Measurements from ENCODE around the gene PRMT7.

The PRMT7 gene

GRCh38 chr16:68355447-68356248 is 44.8 kb downstream of the PRMT7 start:
- DNase-seq (ENCODE audit: low read depth) = no peak

GRCh38 chr16:68356249-68356918 is 45.6 kb downstream of the PRMT7 start:
- no peak for TF ChIP-seq CTCF (conservative IDR thresholded peaks at IDR 0.05; ENCODE audit: low read length)
- no peak for DNase-seq (ENCODE audit: low read depth)
- H3K4me3 ChIP-seq (ENCODE audit: low read length) = no peak overlapping the region

More at GRCh38 chr16:68355447-68356248, 44.8 kb downstream of the PRMT7 start:
- H3K4me3 ChIP-seq (ENCODE audit: low read length) = no peak overlapping the region
- TF ChIP-seq CTCF (conservative IDR thresholded peaks at IDR 0.05; ENCODE audit: low read length) = no peak

- H3K4me3 ChIP-seq (ENCODE audit: low read length) = no peak overlapping the region
- no peak for TF ChIP-seq CTCF (conservative IDR thresholded peaks at IDR 0.05; ENCODE audit: low read length)
- no peak for DNase-seq (ENCODE audit: low read depth)
Measured at GRCh38 chr16:68356919-68357286, 46.1 kb downstream of the PRMT7 start.

GRCh38 chr16:68357521-68357922 is 46.7 kb downstream of the PRMT7 start:
- no peak overlapping the region for H3K4me3 ChIP-seq (ENCODE audit: low read length)
- DNase-seq (ENCODE audit: low read depth) = no peak
- no peak for TF ChIP-seq CTCF (conservative IDR thresholded peaks at IDR 0.05; ENCODE audit: low read length)

GRCh38 chr16:68357923-68358322 is 47.1 kb downstream of the PRMT7 start:
- no peak for TF ChIP-seq CTCF (conservative IDR thresholded peaks at IDR 0.05; ENCODE audit: low read length)
- DNase-seq (ENCODE audit: low read depth) = no peak
- no peak overlapping the region for H3K4me3 ChIP-seq (ENCODE audit: low read length)

- no peak for DNase-seq (ENCODE audit: low read depth)
- H3K4me3 ChIP-seq (ENCODE audit: low read length) = no peak overlapping the region
- TF ChIP-seq CTCF (conservative IDR thresholded peaks at IDR 0.05; ENCODE audit: low read length) = no peak
Measured at GRCh38 chr16:68358951-68359350, 48.1 kb downstream of the PRMT7 start.
